HS-5 (cell line): ENCODE data around the gene KCNC1.

ENCODE experiments used
- DNase-seq: peaks from one replicate; pipeline ENCODE4 v3.0.0-alpha.2; 2012; ENCODE audit warnings: low read depth

The KCNC1 gene

DNA sequence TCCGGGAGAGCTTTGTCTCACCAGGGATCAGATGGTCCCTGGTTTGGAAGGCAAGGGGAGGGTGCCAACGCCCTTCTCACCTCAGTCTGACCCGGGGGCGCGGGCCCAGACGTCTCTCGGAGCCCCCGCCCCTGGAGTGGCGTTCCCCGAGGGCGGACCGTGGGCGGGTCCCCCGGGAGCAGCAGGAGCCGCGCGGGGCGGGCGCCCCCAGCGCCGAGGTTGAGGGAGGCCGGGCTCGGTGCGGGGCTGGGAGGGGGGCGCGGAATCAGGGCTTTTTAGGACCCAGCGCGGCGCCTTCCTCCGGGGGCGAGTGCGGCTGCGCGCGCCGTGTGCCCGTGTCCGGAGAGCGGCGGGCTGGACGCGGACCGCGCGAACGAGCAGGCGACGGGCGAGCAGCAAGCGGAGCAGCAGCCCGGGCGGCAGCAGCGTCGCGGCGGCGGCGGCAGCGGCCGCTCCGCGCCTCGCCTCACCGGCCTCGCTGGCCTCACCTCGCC lies at the start of gene KCNC1:
TSS of gene KCNC1 (plus strand) at position 364 of the 494 bp plus-strand sequence. CDS start 1,222 bp downstream, outside the sequence.
- no peak for DNase-seq

DNA sequence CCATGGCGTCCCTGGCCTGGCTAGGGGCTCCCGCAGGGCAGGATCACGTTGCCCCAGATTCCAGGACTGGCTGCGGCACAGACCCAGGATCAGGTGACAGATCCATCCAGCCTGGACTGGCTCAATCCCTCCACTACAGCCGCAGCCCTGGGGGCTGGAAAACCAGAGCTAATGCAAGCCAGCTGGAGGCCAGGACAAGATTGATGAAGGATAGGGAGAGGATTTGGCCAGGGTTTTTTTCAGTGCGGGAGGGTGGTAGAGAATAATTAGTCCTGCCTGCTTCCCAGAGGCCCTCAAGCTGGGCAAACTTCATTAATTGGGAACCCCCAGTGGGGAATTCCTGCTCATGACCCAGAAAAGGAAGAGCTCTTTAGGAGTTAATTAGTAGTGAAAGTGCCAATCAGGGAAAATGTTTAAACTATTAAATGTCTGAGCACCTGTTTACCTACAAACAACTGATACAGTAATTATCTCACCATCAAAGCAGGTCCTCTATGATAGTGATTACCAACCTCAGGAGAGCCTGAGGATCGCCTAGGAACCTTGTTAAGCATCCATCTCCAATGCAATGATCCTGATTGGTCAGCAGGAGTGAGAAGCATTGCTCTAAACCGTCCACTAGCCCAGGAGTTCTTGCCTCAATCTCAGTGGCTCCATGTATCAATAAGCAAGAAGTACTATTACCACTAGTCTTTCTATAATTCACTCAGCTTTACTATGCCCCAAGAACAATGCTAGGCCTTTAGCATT lies 48.2 kb upstream of the KCNC1 start:
- DNase-seq, result no peak

DNA sequence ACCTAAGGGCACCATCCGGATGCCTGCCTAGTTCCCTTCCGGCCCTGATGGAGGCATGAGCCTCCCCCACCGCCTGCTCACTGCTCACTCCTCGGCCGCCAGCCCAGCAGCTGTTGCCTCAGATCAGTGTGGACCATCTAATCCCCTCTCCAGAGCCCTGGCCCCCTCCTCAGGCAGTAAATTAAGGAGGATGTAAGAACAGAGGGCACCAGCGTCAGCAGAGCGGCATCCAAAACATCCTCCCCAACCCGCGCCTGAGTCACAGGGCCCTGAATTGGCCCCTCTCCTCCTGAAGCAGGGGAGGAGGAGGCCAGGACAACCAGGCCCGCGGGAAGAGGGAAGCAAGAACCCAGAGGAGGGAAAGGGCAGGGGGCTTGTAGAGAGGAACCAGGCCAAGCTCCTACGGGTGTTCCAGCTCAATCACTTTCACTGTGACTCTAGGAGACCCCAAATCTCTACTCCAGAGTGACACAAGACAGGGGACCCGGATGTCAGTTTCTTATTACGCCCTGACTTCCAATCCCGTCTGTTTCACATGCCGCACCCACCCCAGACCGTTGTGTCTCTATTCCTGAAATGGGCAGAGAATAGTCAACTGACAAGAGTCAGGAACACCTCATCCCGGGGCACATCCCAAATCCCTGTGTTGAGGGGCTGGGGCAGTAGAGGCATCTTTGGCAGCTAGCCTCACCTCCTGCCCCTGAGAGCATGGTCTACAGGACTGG lies 46.5 kb upstream of the KCNC1 start:
- no peak for DNase-seq

DNA sequence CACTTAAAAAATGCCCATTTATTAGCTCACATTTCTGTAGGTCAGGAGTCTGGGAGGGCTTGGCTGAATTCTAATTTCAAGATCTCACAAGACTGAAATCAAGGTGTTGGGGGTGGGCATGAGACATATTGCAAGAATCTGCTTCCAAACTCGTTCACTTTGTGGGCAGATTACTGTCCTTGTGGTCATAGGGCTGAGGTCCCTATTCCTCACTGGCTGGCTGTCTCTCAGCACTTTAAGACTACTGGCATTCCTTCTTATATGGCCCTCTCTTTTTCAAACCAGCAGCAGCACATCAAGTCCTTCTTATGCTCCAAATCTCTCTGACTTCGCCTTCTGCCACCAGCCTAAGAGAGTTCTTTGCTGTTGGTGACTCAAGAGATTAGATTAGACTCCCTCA lies 43.0 kb upstream of the KCNC1 start:
- DNase-seq, result no peak

DNA sequence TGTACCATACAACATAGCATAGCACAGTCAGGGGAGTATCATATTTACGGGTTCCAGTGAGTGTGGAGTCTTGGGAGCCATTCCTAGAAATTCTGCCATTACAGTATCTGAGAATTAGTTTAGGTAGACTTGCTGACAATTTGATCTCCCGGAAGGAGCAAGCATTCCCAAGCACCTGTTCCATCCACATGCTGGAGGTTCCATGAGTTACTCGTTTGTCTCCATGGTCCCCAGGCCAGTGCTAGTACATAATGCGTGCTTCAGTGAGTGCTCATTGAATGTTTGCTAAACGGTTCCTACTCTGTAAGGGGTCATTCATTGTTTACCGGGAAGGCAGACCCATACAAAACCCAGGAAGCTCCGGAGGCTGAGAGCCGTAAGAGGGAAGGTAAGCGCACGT lies 42.6 kb upstream of the KCNC1 start:
- DNase-seq, result no peak

DNA sequence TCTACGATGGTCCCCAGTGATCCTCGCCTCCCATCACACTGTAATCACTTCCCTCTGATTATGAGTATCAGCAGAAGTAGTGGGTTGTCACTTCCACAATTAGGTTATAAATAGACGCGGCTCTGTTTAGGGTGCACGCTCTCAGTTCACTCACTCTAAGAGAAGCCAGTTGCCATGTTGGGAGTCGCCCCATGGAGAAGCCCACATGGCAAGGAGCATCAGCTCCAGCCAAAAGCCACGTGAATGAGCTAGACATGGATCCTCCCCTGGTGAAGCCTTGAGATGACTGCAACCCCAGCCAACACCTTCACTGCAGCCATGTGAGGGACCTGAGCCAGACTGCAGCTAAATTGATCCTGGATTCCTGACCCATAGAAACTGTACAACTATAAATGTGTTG lies 41.6 kb upstream of the KCNC1 start:
- DNase-seq, result no peak

DNA sequence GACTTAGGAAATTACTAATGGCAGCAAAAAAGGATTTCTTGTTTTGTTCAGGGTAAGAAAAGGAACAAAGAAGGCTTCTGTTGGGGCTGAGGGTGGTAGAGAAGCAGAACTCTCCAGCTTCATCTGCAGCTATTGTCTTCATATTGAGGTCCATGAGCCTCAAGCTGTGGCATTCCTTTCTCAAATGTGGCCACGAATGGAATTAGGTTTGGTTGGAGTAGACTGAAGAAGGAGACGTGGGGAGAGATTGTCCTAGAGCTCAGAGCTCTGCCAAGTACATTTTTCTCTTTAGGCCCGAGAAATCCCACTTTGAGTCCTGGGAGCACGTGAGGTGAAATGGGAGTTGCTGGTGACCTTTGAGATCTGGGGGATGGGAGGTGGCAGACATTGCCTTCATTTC lies 41.0 kb upstream of the KCNC1 start:
- DNase-seq, result no peak

DNA sequence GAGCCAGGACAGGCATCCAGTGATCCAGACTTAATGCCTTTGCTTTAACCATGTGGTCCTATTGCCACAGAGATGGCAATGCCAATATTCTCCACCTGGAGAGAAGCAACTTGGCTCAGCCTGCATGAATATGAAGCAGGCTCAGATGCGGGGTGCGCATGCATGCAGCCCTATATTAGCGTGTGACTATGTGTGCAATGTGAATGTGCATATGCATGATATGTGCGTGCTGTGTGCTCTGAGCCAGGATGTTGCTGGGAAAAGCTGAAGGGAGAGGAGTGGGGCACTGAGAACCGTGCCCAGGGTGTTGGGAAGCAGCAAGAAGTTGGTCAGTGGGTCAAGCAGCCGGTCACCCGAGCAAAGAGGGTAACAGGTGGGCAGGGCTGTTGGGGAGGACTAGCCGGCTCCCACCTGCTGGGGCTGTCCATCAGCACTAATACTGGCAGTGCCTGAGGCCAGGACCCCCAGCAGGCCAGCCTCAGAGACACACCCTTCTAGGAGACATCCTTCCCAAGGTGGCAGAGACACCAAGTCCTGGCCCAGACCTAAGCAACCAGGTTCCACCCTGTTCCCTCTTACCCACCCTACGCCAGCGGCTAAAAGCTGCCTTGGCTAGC lies 40.0 kb upstream of the KCNC1 start:
- DNase-seq, result no peak

DNA sequence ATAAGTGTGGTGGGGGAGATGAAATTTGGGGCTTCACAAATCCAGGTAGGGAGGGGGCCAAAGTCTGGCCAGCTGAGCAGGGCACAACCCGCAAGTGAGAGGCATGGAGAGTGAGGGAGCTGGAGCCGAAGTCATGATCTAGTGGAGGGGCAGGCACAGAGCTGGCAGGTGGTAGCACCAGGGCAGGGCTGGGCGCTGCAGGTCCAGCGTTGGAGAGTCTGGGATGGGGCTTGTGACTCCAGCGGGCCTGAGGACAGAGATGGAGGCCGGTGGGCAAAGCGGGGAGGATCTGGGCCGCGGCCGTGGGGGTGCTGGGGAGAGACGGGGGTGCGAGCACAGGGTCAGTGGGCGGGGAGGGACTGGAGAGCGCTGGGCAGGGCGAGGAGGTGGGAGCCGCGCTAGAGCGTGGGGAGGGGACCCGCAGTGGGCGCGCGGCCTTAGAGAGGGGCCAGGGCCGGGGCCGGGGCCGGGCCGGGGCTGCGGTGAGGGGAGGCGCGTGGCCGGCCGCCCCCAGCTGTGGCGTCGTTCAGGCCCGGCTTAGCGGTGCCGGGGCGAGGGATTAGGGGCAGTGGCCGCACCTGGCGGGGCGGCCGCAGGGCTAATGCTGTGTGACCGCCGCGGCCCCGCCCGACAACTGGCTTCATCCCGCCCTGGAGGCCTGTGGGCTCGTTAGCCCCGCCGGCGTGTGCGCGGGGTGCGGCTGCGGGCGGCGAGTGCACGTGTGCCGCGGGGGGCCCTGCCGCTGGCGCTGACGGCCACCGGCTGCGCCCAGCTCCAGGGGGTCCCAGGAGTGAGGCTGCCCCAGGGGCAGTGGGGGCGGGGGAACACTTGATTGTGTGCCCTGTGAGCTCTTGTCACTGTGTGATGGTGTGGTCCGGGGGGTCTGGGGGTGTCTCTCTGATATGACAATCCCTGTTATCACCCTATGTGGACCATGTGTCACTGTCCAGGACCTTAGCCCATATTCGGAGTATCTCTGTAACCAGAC lies 38.8 kb upstream of the KCNC1 start:
- no peak for DNase-seq

DNA sequence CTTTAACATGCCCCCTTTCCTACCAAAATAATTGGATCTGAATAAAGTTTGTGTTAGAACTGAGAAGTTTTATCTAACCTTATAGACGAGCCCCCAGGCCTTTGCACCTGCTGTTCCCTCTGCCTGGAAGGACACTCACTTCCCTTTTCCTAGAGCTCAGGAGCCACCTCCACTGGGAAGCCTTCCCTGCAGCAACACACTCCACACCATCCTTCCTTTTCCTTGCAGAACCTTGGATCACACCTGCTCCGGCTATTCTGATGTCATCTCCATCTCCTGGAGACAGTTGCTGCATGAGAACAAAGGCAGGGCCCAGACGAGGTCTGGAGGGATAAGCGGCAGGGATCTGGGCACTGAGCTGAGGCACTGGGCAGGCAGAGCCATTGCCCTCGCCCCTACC lies 37.8 kb upstream of the KCNC1 start:
- DNase-seq, result no peak

DNA sequence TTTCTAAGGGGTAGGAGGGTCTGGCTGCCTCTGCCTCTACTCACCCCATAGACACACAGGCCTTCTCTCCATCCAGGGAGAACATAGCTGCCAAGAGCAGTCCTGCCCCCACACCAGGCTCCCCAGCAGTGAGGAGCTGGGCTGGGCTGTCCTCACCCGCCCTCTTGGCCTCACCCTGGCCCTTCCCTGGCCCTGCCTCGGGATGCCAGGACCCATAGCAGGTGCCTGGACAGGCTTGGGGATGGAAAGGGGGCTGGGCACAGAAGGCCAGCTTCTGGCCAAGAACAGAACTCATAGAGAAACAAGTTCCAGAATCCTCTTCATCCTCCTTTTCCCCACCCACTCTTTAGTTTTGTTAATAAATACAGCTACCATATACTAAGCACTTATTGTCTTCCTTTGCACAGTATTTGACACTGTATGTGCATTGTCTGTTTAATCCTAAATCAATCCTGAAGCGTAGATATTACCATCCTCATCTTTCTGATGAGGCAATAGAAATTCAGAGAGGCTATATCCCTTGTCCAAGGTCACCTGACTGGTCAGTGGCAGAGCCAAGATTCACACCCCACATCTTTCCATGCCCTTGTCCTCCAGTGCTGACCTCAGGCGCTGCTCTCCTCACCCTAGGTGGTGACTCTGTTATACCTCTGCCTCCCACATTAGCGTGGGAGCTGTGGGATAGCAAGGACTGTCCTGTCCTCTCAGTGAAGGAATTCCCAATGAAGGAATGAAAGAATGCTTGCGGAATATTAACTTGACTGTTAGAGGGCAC lies 37.2 kb upstream of the KCNC1 start:
- DNase-seq, result no peak

DNA sequence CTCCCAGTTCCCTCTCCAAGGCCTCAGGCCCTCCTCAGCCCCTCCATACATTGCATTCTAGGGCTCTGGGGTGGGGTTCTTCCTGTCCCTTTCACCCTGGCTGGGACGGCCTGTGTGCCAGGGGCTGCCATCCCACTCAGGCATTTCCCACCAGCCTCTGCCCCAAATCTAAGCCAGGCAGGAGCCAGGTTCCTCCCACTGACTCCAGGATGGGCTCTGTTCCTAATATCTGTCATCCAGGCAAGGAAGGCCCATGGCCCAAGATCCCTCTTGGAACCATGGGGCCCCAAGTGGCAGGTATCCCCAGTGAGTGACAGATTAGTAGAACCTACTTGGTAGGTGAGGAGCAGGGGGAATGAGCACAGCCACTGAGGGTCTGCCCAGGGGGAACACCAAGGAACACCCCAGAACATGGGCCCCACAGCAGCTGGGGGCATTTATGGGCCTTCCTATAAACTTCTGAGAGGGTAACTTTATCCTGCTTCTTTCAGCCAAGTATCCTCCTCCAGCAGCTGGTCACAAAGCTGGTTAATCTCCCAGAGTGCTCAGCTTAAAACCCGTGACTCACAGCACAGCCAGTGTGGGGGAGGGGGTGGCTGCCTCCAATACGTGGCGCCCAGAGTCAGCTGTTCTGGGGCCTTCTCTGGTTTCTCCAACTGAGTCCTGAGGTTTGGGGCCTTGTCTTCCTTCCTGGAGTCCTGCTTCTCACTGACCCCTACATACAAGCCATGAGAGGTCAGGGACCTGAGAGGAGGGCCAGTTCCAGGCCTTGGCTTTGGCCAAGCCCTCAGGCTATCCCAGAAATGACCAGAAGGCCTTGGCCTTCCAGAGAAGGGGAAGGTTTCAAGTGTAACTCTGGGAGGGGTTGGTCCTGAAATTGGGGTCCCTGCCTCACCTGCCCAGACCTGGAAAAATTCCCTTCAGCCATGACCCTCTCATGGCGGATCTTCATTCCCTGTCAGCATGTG lies 35.1 kb upstream of the KCNC1 start:
- DNase-seq, result no peak

DNA sequence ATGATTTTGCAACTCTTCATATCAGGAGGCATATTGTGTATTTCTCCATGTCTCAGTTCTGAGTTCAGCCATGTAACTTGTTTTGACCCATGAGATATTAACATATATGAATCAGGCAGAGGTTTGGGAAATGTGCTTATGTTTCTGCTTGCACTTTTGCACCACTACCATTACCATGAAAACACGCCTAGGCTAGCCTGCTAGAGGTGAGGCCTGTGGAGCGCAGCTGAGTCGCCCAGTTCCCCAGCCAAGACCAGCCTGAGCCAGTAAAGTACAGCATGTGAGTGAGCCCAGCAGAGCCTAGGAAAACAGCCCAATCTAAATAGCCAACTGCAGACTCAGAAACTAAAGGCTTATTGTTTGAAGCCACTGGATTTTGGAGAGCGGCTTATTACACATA lies 33.6 kb upstream of the KCNC1 start:
- no peak for DNase-seq

DNA sequence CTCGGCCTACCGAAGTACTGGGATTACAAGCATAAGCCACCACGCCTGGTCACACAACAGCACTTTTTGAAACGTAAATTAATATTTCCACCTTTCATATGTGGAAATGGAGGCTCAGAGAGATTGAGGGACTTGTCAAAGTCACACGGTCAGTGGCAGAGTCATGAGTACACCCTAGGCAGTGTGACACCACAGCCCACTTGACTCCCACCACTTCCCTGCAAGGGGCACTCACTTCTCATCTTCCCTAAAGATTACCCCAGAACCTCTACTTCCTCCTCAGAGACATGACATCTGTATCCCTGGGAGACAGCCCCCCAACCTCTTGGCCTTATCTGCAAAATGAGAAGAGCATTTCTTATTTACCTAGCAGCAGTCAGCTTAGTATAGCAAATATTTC lies 31.7 kb upstream of the KCNC1 start:
- DNase-seq, result no peak

DNA sequence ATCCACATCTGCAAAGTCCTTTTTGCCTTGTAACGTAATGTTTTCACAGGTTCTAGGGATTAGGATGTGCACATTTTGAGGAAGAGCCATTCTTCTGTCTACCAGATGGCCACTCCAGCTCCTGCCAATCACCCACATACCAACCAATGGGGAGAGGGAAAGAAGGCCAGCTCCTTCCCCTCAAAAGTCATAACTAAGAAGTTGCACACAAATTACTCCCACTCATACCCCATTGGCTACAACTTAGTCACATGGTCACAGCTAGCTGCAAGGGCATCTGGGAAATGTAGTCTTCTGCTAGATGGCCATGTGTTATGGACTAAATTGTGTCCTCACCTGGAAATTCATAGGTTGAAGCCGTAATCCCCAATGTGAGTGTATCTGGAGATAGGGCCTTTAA lies 30.6 kb upstream of the KCNC1 start:
- no peak for DNase-seq

DNA sequence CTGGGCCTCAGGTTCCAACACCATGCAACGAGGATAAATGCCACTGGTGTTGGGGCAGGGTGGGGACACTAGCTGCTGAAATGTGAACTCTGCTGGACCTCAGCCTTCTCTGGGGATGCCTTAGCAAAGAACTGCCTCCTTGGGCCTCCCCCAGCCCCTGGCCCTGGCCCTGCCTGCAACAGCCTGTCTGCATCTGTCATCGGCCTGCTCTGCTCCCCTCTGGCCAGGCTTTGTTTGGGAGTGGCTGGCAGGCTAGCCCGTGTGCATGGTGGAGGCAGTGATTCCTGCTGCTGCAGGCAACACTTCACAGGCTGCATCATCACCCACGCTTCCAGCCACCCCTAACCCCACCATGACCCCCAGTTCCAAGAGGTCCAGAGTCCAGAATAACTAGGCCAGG lies 26.8 kb upstream of the KCNC1 start:
- DNase-seq, result no peak

DNA sequence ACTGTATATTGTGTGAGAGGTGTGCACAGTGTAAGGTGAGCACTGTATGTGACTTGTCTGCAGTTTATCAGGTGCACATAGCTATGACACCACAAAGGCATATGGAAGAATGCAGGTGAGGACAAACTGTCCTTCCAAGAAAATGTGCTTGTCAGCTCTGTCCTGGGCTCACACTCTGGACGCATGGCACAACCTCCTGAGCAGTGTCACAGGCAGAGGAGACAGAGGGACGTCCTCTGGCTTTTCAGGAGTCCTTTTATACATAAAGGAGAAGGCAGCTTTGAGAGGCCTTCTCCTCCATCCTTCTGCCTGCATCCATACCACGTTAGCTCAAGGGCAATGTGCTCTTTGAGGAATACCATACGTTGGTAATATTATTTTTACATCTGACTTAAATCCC lies 22.7 kb upstream of the KCNC1 start:
- no peak for DNase-seq

DNA sequence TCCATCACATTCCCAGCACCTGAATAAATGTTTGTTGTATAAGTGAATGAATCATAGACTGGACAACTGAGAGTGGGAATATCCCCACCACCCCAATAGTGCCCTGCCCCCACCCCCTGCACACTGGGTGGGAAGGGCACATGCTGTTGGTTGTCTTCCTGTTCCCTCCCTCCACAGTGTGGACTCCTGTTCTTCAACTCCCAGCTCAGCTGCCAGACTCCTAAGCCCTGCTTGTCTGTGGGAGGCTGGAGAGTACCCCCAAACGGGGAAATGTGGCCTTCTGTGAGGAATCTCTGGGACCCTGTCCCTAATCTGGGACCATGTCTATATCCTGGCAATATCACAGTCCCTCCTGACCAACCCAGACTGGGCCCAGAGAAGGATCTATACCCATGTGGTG lies 20.7 kb upstream of the KCNC1 start:
- DNase-seq, result no peak

DNA sequence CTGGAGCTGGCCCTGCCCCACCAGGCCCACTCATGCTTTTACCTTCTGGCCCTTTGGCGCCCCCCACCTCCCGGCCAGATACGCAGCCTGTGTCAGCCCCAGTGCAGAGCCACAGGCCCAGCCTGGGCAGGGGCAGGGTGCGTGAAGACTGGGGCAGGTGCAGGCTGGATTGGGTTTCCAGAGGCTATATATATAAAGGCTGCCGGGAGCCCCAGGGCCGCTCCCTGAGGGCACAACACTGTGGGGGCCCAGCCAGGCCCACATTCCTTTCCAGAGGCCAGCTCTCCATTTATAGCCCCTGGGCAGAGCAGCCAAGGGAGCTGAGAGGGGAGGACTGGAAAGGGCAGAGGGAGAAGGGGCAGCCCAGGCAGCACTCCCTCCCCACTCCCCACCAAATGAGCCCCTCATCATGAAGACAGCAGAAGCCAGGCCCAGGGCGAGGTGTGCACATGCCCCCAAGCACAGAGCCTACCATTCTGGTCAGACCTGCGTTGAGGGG lies 20.2 kb upstream of the KCNC1 start:
- DNase-seq, result no peak

DNA sequence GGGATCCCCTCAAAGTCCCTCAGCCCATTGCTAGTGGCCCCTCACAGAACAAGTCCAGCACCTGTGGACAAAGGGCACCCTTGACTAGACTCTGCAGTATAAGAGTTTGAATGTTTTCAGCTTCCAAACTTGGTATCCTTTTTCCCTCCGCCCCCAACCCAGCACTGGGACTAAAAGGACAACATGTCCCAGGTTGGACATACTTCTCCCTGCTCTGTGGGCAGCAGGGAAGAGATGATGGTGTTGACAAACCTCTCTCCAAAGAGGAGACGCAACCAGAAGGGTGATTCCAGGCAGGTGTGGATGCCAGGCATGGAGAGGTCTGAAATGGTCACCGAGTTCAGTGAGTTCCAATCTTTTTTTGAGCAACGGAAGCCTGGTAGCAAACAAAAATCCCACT lies 19.7 kb upstream of the KCNC1 start:
- no peak for DNase-seq
